NCI-H128 (cell line): ENCODE measurements around the gene TAGLN.
A peak's percentile ranks its signal among the peaks of the same experiment; 100 is the strongest.

Source experiments
- DNase-seq: peaks from one replicate; lab custom pipeline; 2025; ENCODE audit not compliant: unreplicated experiment; lab: John Stamatoyannopoulos, UW

Gene TAGLN

DNA sequence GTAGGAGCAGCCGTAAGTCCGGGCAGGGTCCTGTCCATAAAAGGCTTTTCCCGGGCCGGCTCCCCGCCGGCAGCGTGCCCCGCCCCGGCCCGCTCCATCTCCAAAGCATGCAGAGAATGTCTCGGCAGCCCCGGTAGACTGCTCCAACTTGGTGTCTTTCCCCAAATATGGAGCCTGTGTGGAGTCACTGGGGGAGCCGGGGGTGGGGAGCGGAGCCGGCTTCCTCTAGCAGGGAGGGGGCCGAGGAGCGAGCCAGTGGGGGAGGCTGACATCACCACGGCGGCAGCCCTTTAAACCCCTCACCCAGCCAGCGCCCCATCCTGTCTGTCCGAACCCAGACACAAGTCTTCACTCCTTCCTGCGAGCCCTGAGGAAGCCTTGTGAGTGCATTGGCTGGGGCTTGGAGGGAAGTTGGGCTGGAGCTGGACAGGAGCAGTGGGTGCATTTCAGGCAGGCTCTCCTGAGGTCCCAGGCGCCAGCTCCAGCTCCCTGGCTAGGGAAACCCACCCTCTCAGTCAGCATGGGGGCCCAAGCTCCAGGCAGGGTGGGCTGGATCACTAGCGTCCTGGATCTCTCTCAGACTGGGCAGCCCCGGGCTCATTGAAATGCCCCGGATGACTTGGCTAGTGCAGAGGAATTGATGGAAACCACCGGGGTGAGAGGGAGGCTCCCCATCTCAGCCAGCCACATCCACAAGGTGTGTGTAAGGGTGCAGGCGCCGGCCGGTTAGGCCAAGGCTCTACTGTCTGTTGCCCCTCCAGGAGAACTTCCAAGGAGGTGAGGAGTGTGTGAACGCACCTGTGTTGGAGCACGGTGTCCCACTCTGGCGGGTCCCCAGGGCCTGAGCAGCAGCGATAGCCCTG, at the start of gene TAGLN:
Gene TAGLN, plus strand, starts transcription at position 318 of the 863 bp plus-strand sequence. CDS start 3,644 bp downstream, outside the sequence.
- DNase-seq = no peak

DNA sequence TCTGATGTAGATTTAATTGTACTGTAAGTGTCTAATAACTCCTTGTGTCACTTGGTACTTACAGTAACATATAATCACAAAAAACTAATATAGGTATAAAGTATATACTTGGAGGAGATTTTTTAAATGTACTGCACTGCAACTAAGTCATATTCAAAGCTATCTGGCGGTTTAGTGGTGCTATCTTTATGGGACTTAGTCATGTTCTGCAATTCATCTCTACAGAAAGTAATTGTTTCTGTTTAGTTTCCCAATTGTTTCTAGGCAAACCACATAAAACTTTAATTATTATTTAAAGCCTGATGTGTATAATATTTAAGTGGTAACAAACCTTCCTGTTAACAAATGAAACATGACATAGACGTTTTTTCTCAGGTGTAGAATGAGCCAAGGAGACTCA, 47.1 kb upstream of the TAGLN start:
- DNase-seq = no peak

GRCh38 chr11:117154468-117154867, 44.7 kb upstream of the TAGLN start:
- no peak for DNase-seq

DNA sequence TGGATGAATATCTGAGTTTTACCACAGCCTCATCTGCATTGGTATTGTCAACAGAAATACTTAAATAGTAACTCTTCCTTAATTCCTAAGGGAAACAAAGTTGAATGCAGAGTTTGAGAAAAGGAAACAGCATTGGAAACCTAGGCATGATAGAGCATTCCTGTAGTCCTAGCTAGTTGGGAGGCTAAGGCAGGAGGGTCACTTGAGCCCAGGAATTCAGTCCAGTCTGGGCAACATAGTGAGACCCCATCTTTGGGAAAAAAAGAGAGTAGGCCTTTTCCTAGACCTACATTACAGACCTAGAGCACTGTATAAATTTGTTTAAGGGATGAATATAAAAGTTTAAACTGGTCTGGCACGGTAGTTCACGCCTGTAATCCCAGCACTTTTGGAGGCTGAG, 41.7 kb upstream of the TAGLN start:
- DNase-seq = no peak

GRCh38 chr11:117159892-117160291, 39.3 kb upstream of the TAGLN start:
- DNase-seq = no peak

DNA sequence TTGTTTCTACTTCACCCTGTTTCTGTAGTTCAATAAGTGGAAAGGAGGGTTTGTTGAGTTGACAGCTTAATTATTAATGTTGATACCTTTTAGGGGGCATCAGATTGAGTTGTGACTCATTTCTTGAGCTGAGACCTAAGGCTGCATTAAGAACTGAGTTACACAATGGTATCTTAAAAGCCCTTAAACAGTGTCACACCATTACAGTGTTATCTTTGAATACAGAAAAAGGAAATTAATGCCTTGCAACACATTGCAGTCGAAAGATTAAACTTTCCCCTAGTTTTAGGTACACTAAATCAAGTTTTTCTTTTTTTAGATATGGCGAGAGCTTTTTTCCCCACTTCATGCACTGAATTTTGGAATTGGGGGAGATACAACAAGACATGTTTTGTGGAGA, 38.3 kb upstream of the TAGLN start:
- no peak for DNase-seq

- DNase-seq = no peak
Measured at GRCh38 chr11:117166491-117166890, 32.7 kb upstream of the TAGLN start.

DNA sequence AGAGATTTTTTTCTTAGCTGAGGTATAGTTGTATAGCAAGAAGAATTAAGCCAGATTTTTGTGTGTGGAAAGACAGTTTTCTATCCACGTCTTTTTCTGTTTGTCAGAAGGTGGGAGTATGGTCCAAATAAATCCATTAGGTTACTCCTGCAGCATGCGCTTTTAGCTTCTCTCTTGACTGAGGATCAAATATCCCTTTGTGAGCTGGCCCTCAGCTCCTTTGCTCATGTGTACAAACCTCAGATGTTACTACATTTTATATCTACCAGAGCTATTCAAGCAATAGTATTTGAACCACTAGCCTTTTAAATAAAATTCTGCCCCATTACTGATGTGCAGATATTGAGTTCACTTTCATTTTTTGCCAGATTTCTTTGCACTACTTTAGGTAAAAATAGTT, 29.4 kb upstream of the TAGLN start:
- no peak for DNase-seq

GRCh38 chr11:117170210-117170609, 29.0 kb upstream of the TAGLN start:
- no peak for DNase-seq

DNA sequence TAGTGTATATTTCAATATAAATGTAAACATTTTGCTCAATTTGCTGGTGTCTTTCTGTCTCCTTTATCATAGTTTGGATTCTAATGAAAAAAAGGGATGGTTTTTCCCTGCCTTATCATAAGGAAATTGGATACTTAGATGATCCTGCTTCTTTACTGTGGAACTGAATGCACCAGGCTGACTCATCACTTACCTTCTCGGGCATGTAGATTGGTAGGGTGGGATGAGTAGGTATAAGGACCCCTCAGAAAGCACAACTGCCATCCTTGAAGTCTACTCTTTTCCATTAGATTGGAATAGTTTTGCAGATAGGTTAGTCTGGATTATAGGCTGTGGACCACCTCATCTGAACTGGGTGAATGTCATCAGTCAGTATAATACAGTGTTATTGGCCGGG, 28.2 kb upstream of the TAGLN start:
- DNase-seq = no peak

GRCh38 chr11:117171404-117172061, 27.6 kb upstream of the TAGLN start:
- DNase-seq = no peak

DNA sequence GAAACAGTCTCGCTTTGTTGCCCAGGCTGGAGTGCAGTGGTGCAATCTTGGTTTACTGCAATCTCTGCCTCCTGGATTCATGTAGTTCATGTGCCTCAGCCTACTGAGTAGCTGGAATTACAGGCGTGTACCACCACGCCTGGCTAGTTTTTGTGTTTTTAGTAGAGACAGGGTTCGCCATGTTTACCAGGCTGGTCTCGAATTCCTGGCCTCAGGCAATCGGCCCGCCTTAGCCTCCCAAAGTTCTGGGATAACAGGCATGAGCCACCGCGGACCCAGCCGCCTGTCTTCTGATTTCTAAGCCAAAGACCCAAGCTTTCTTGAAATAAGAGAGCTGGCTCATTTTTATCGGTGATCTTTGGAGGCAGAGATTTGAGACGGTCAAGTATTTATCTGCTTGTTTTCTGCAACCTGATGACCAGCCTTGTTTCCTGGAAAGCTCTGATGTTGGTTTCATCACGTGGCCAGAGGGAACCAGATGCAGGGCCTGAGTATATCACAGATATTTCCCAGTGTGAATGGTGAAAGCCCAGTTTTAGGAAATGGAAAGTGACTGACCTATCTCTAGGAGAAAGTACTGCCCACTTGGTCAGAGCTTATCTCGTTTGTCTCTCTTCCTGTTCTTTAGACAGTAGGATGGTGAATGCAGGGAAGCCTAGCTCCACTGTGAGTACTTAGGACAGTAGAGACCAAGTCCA, 26.3 kb upstream of the TAGLN start:
- DNase-seq = no peak

DNA sequence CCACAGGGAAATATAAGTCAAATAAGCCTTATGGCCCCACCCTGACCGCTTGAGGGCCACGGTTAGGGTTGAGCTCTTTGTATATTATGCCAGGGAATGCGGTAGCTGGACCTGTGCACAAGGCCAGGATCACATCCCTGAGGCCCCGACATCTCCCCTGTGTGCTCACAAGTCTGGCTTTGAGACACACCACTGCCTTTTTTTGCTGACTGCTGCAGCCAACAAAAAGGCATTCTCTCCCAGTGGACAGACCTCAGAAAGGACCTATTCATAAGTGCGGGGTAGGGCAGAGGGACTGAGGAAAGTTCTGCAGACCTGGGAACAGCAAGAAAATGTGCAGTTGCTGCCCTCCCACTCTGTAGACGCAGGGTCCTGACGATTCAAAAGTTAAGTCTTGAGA, 24.1 kb upstream of the TAGLN start:
- no peak for DNase-seq

DNA sequence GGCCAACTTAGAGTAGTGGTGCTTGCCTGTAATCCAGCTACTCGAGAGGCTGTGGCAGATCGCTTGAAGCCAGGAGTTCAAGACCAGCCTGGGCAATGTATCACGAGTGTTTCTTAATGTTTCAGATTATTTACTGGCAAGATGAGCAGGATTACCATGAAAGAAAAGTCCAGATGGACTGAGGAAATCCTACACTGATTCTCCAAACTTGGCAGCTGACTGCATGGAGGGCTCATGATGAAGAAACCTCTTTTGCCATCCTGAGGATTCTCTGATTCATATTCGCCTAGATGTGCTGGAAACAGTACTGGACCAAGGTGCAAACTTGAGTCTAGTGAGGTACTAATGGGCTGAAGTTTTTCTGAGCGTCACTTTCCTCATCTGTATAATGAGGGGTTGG, 23.4 kb upstream of the TAGLN start:
- no peak for DNase-seq

DNA sequence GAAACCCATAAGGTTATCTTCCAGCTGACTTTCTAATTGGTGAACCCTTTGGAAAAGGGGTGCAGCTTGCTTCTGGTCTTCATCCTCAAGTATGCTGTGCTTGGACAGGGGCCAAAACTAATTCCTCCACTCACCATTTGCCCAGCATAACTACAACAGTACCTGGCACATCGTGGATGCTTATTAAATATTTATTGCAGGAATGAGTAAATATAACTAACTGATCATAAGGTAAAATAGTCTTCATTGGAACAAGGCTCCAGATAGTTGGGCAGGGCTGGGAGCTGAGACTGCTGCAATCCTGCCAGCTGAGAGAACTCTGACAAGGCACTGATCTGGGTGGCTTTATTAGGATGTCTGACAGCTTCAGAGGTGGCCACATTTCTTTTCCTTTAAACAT, 23.0 kb upstream of the TAGLN start:
- no peak for DNase-seq

- no peak for DNase-seq
Measured at GRCh38 chr11:117177534-117178209, 21.5 kb upstream of the TAGLN start.

- DNase-seq = peak; percentile 75
Measured at GRCh38 chr11:117178210-117179034, 20.7 kb upstream of the TAGLN start, which contains the start of gene SIDT2. Gene SIDT2 (plus strand): TSS chr11:117178743. CDS start chr11:117179264, 521 bp downstream.

DNA sequence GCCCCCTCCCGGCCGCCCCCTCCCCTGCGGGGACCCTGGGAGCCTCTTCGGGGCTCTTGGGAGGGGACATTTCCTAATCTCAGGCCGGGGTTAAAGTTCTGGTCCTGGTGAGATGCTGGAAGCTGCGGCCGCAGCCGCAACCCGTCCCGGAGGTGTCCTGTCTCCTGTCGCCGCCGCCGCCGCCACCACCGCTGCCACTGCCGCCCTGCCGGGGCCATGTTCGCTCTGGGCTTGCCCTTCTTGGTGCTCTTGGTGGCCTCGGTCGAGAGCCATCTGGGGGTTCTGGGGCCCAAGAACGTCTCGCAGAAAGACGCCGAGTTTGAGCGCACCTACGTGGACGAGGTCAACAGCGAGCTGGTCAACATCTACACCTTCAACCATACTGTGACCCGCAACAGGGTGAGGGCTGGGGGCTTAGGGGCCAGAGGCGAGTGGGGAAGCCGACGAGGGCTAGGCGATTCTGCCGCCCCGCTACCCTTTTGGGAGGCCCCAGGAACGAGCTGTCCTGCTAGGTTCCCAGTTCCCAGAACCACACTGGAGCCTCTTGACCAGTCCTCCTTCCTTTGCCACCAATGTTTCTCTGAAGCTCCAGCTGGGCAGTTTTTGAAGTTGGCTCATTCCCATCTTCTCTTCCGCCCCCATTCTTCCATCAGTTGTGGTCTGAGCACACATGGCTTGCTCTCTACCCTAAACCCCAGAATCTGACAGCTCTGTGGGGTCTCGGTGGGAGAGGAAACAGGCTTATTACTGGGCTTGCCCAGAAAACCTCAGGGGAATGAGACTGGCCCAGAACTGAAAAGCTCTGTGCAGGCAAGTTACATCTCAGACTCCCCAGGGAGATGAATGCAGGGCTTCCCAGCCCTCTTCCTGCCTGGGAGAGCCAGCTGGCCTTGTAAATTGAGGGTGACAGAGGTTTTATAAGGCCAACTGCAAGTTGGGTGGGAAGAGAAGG, 19.8 kb upstream of the TAGLN start:
- DNase-seq = no peak

- no peak for DNase-seq
Measured at GRCh38 chr11:117180020-117180419, 19.1 kb upstream of the TAGLN start.
